ENCODE data around the gene EFCAB11.

EFCAB11 gene

DNA sequence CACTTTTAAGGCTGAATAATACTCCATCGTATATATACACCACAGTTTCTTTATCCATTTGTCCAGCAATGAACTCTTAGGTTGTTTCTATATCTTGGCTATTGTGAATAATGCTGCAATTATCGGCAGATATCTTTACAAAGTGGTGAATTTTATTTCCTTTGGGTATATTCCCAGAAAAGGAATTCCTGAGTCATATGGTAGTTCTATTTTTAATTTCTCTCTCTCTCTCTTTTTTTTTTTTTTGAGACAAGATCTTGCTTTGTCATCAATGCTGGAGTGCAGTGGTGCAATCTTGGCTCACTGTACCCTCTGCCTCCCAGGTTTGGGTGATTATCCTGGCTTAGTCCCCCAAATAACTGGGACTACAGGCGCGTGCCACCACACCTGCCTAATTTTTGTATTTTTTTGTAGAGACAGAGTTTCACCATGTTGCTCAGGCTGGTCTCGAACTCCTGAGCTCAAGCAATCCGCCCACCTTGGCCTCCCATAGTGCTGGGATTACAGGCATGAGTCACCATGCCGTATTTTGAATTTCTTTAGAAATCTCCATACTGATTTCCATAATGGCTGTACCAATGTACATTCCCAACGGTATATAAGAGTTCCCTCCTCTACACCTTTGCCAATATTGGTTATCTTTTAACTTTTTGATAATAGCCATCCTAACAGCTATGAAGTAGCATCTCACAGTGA lies 98.4 kb downstream of the EFCAB11 start:
- TF ChIP-seq CTCF (IDR thresholded peaks at IDR 0.05): no peak

- no peak for TF ChIP-seq CTCF (IDR thresholded peaks at IDR 0.05)
Measured at GRCh38 chr14:89853936-89854693, 100.4 kb downstream of the EFCAB11 start.

GRCh38 chr14:89851106-89851505 lies 103.4 kb downstream of the EFCAB11 start:
- no peak for TF ChIP-seq CTCF (IDR thresholded peaks at IDR 0.05)

- TF ChIP-seq CTCF (IDR thresholded peaks at IDR 0.05): no peak
Measured at GRCh38 chr14:89849931-89850330, 104.6 kb downstream of the EFCAB11 start.

DNA sequence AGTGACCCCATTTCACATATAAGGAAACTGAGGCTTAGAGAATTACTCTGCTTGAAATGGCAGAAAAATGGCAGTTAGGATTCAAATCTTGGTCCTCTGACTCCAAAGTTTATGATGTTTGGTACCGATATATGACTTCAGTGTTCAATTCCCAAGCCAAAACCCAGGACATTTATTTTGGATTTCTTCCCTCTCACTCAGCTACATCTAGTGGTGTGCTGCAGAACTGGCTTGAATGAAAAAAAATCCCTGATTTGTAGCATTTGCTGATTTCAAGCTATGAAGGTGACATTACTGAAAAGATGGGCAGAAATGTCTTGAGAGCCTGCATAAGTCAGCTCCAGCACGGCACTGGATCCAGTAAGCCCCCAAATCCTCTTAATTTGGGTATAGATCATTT lies 106.4 kb downstream of the EFCAB11 start:
- peak; percentile 52 for TF ChIP-seq CTCF (IDR thresholded peaks at IDR 0.05)

DNA sequence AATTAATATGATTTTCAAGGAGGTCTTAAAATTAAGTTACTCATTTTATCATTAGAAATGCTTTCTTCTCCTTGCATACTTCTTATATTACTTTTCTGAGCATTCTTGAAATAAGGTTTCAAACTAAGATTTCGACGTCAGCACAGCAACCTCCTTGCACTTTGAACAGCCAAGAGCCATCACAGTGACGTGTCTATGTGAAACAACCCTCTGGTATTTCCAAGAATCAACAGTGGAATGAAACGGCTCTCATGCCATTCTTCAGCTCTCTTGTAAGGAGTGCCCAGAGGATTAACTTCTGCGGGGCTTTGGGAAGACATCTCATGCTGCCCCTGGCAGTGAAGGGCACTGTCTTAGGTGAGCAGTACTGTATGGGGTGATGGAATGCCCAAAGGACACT lies 109.2 kb downstream of the EFCAB11 start:
- TF ChIP-seq CTCF (IDR thresholded peaks at IDR 0.05): no peak

- TF ChIP-seq CTCF (IDR thresholded peaks at IDR 0.05): no peak
Measured at GRCh38 chr14:89844508-89844907, 110.0 kb downstream of the EFCAB11 start.
